Measurements from ENCODE around the gene ADAMTSL3.

The ADAMTSL3 gene

DNA sequence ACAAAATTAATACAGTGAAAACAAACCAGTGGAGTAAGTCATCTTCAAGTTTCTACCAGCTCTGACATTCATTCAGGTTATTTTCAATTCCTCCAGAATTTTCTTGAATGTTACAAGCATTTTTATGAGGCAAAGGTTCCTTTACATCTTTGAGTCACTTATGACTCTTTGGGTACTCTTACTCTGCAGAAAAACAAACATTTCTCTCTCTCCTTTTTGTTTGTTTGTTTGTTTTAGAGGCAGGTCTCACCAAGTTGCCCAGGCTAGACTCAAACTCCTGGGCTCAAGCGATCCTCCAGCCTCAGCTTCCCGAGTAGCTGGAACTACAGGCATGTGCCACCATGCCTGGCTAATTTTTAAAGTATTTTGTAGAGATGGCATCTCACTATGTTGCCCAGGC is 233.5 kb downstream of the ADAMTSL3 start:
- no peaks in the 10 kb centered on the region for H4K20me1 ChIP-seq (ENCODE audit: insufficient read depth)
- no peaks in the 10 kb centered on the region for H3K4me1 ChIP-seq (ENCODE audit: low read depth, poor library complexity, severe bottlenecking)
- no peaks in the 10 kb centered on the region for H3K36me3 ChIP-seq (ENCODE audit: insufficient read depth)
- TF ChIP-seq, protein P1, sequence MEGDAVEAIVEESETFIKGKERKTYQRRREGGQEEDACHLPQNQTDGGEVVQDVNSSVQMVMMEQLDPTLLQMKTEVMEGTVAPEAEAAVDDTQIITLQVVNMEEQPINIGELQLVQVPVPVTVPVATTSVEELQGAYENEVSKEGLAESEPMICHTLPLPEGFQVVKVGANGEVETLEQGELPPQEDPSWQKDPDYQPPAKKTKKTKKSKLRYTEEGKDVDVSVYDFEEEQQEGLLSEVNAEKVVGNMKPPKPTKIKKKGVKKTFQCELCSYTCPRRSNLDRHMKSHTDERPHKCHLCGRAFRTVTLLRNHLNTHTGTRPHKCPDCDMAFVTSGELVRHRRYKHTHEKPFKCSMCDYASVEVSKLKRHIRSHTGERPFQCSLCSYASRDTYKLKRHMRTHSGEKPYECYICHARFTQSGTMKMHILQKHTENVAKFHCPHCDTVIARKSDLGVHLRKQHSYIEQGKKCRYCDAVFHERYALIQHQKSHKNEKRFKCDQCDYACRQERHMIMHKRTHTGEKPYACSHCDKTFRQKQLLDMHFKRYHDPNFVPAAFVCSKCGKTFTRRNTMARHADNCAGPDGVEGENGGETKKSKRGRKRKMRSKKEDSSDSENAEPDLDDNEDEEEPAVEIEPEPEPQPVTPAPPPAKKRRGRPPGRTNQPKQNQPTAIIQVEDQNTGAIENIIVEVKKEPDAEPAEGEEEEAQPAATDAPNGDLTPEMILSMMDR (conservative IDR thresholded peaks at IDR 0.05; ENCODE audit: low read depth, low read length), result no peak
- no peak overlapping the region for H3K4me3 ChIP-seq (IDR thresholded peaks at IDR 0.05; ENCODE audit: insufficient read depth, low read depth, low read length)
- no peak overlapping the region for H3K9ac ChIP-seq
- H3K4me2 ChIP-seq, result no peak overlapping the region
- H3K27ac ChIP-seq, result no peak overlapping the region
- no peak overlapping the region for H2AFZ ChIP-seq (ENCODE audit: low read depth)
- H3K79me2 ChIP-seq (ENCODE audit: insufficient read depth, low read depth), result no peaks in the 10 kb centered on the region
- no peaks in the 10 kb centered on the region for H3K27me3 ChIP-seq (ENCODE audit: insufficient read depth, low read depth)

DNA sequence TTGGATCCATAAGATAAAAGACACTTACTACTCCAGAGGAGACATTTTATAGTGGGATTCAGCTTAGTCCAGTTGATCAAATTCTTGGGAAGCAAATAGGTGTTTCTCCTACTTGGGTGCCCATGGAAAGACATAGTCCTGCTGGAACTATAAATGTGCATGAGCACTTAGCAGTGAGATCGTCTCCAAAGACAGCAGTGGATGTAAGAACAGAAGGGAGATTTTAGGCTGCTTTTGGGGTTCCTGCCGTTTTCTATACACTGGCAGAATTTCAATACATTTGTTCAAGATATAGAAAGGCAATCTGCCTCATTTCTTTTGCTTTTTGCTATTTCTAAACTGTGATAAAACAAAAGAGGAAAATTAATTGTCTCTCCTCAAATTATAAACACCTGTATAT is 234.0 kb downstream of the ADAMTSL3 start:
- no peak overlapping the region for H3K4me2 ChIP-seq
- no peak overlapping the region for H3K4me3 ChIP-seq (IDR thresholded peaks at IDR 0.05; ENCODE audit: insufficient read depth, low read depth, low read length)
- no peaks in the 10 kb centered on the region for H3K4me1 ChIP-seq (ENCODE audit: low read depth, poor library complexity, severe bottlenecking)
- no peak overlapping the region for H3K27ac ChIP-seq
- H2AFZ ChIP-seq (ENCODE audit: low read depth), result no peak overlapping the region
- TF ChIP-seq, protein P1 (conservative IDR thresholded peaks at IDR 0.05; ENCODE audit: low read depth, low read length), result no peak
- H3K9ac ChIP-seq, result no peak overlapping the region
- no peaks in the 10 kb centered on the region for H4K20me1 ChIP-seq (ENCODE audit: insufficient read depth)
- no peaks in the 10 kb centered on the region for H3K36me3 ChIP-seq (ENCODE audit: insufficient read depth)
- no peaks in the 10 kb centered on the region for H3K27me3 ChIP-seq (ENCODE audit: insufficient read depth, low read depth)
- no peaks in the 10 kb centered on the region for H3K79me2 ChIP-seq (ENCODE audit: insufficient read depth, low read depth)

DNA sequence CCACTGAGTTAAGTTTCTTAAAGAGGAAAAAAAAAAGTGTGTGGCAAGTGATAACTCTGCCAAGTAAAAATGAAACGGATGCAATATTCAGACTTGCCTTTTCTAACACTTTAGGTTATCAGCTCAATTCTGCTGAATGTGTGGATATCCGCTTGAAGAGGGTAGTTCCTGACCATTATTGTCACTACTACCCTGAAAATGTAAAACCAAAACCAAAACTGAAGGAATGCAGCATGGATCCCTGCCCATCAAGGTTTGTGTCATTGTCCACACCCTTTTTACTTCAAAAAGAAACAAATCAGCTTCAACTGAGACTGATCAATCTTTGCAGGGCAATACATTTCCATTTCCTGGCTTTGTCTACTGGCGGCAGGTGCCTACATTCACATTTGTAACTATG is 236.1 kb downstream of the ADAMTSL3 start:
- H3K9ac ChIP-seq, result no peak overlapping the region
- H3K4me3 ChIP-seq (IDR thresholded peaks at IDR 0.05; ENCODE audit: insufficient read depth, low read depth, low read length), result no peak overlapping the region
- no peaks in the 10 kb centered on the region for H3K79me2 ChIP-seq (ENCODE audit: insufficient read depth, low read depth)
- no peak overlapping the region for H3K4me2 ChIP-seq
- no peaks in the 10 kb centered on the region for H4K20me1 ChIP-seq (ENCODE audit: insufficient read depth)
- no peaks in the 10 kb centered on the region for H3K4me1 ChIP-seq (ENCODE audit: low read depth, poor library complexity, severe bottlenecking)
- TF ChIP-seq, protein P1 (conservative IDR thresholded peaks at IDR 0.05; ENCODE audit: low read depth, low read length), result no peak
- no peaks in the 10 kb centered on the region for H3K36me3 ChIP-seq (ENCODE audit: insufficient read depth)
- H3K27me3 ChIP-seq (ENCODE audit: insufficient read depth, low read depth), result no peaks in the 10 kb centered on the region
- H3K27ac ChIP-seq, result no peak overlapping the region
- H2AFZ ChIP-seq (ENCODE audit: low read depth), result no peak overlapping the region

DNA sequence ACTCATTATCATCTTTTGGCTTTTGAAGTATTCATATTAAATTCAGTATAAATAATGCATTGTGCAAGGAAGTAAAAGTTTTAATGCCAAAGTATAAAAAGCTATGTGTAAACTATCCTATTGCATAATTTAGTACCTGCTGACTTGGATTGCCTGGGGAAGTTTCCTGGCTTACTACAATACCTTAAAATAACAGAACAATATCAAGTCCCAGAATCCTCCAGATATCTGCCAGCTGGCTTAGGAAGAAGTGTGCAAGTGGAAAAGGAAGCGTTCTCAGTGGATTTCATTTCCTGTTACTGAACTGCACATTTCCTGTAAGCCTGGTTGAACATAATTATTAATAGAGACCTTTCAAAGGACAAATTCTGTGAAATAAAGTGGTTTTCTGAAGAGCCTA is 236.7 kb downstream of the ADAMTSL3 start:
- Histone ChIP-seq H2AFZ (ENCODE audit: low read depth) (no peak overlapping the region), H4K20me1 (ENCODE audit: insufficient read depth) (no peaks in the 10 kb centered on the region), H3K4me1 (ENCODE audit: low read depth, poor library complexity, severe bottlenecking) (no peaks in the 10 kb centered on the region), H3K27ac (no peak overlapping the region), H3K9ac (no peak overlapping the region), H3K4me3 (IDR thresholded peaks at IDR 0.05; ENCODE audit: insufficient read depth, low read depth, low read length) (no peak overlapping the region), H3K27me3 (ENCODE audit: insufficient read depth, low read depth) (no peaks in the 10 kb centered on the region), H3K4me2 (no peak overlapping the region), H3K36me3 (ENCODE audit: insufficient read depth) (no peaks in the 10 kb centered on the region), H3K79me2 (ENCODE audit: insufficient read depth, low read depth) (no peaks in the 10 kb centered on the region)
- TF ChIP-seq, protein P1 (conservative IDR thresholded peaks at IDR 0.05; ENCODE audit: low read depth, low read length), result no peak

All from KMS-11 (cell line).